Adrenal gland (tissue), 5 donors: ENCODE data around the gene GBF1.
A peak's percentile ranks its signal among the peaks of the same experiment; 100 is the strongest.

Experiments used
- CTCF ChIP-seq, 6 experiments: fragments of 450-650 bp in 4 of 6; fragments of 200-600 bp in 2 of 6; sonication (generic) in 1 of 6; IDR thresholded peaks; 1 replicate in 5 of 6; 2 replicates in 1 of 6; pipeline versions ENCODE4 v1.5.1 to v1.8.0; 2016 to 2021; ENCODE audit warnings: antibody characterized with exemption in 6 of 6, mild to moderate bottlenecking in 2 of 6, moderate library complexity in 1 of 6
- POLR2A ChIP-seq, 2 donors: fragments of 450-650 bp; IDR thresholded peaks; one replicate each; pipeline ENCODE4 v1.6.1; 2017; ENCODE audit warnings: antibody characterized with exemption in 2 of 2, mild to moderate bottlenecking in 2 of 2, moderate library complexity in 1 of 2
- donor health status: DM: no; HTN: no; CAD: no.

GRCh38 chr10:102347236-102347828 lies 102.0 kb downstream of the GBF1 start:
- TF ChIP-seq CTCF (IDR thresholded peaks at IDR 0.05) = peak; percentile 44 to 88 (median 70)
- no peak for TF ChIP-seq POLR2A (IDR thresholded peaks at IDR 0.05)
